Nephron (organoid): Measurements from ENCODE around the gene TXNDC17.
"Not testable (repeated sequence)": the region's sequence is repeated elsewhere in the genome, so short reads cannot be mapped to it uniquely, and the experiment has no call there.

Experiments used
- H3K27ac Mint-ChIP-seq, 3 experiments: 2 replicates each; pipeline ENCODE4 v1.8.0; 2020; ENCODE audit warnings: mixed read lengths in 3 of 3, mild to moderate bottlenecking in 2 of 3, moderate library complexity in 1 of 3
- H3K27me3 Mint-ChIP-seq: 2 replicates; pipeline ENCODE4 v1.8.0; 2021; ENCODE audit warnings: low read depth, mild to moderate bottlenecking, moderate library complexity, mixed read lengths
- H3K36me3 Mint-ChIP-seq: 2 replicates; pipeline ENCODE4 v1.8.0; 2020; ENCODE audit warnings: low read depth, mixed read lengths
- H3K4me1 Mint-ChIP-seq: 2 replicates; pipeline ENCODE4 v1.8.0; 2020; ENCODE audit warnings: mixed read lengths
- H3K4me3 Mint-ChIP-seq, 3 experiments: 2 replicates each; pipeline ENCODE4 v1.8.0; 2020; ENCODE audit warnings: mild to moderate bottlenecking in 3 of 3, mixed read lengths in 3 of 3, moderate library complexity in 2 of 3
- H3K9me3 Mint-ChIP-seq: 2 replicates; pipeline ENCODE4 v1.8.0; 2020; ENCODE audit warnings: mixed read lengths
- CTCF ChIP-seq, 3 experiments: fragments of 200-600 bp; sonication (generic); IDR thresholded peaks; one replicate each; pipeline ENCODE4 v1.5.0; 2021; ENCODE audit warnings: antibody characterized with exemption in 3 of 3; ENCODE audit not compliant: unreplicated experiment in 3 of 3

The TXNDC17 gene

GRCh38 chr17:6640536-6641246 is at the start of gene TXNDC17, which contains the start of gene KIAA0753:
TSS of gene TXNDC17 (plus strand) at chr17:6641060. CDS start at chr17:6641083, 23 bp downstream.
TSS of gene KIAA0753 (minus strand) at chr17:6640711. CDS start at chr17:6635103, 5,608 bp downstream.
- no peaks in the 10 kb centered on the region for H3K9me3 Mint-ChIP-seq
- peaks cover 15% of the 10 kb centered on the region for H3K36me3 Mint-ChIP-seq
- H3K4me1 Mint-ChIP-seq: peaks cover 26% of the 10 kb centered on the region
- peak within 1 kb of the TSS; percentile 95 to 98 (median 96) for H3K4me3 Mint-ChIP-seq
- H3K27ac Mint-ChIP-seq: peak within 1 kb of the TSS; percentile 99 to 100 (median 99)
- no peaks in the 10 kb centered on the region for H3K27me3 Mint-ChIP-seq
- no peak for TF ChIP-seq CTCF (IDR thresholded peaks at IDR 0.05; ENCODE audit: unreplicated experiment in 3 of 3)

GRCh38 chr17:6591599-6592158 is 49.2 kb upstream of the TXNDC17 start:
- H3K4me1 Mint-ChIP-seq: peaks cover 6% of the 10 kb centered on the region
- no peak overlapping the region for H3K4me3 Mint-ChIP-seq
- no peaks in the 10 kb centered on the region for H3K27me3 Mint-ChIP-seq
- H3K27ac Mint-ChIP-seq: peak overlapping the region; percentile 86 to 97 (median 93)
- no peak for TF ChIP-seq CTCF (IDR thresholded peaks at IDR 0.05; ENCODE audit: unreplicated experiment in 3 of 3)
- H3K36me3 Mint-ChIP-seq: peaks cover 83% of the 10 kb centered on the region
- no peaks in the 10 kb centered on the region for H3K9me3 Mint-ChIP-seq

- Mint-ChIP-seq H3K4me1 (peaks cover 6% of the 10 kb centered on the region), H3K27me3 (no peaks in the 10 kb centered on the region), H3K9me3 (no peaks in the 10 kb centered on the region), H3K27ac (peak overlapping the region; percentile 86 to 97 (median 93)), H3K36me3 (peaks cover 86% of the 10 kb centered on the region), H3K4me3 (no peak overlapping the region)
- no peak for TF ChIP-seq CTCF (IDR thresholded peaks at IDR 0.05; ENCODE audit: unreplicated experiment in 3 of 3)
Measured at GRCh38 chr17:6592173-6592572, 48.7 kb upstream of the TXNDC17 start.

- not testable (repeated sequence) for H3K27ac Mint-ChIP-seq, H3K9me3 Mint-ChIP-seq, H3K27me3 Mint-ChIP-seq, H3K4me3 Mint-ChIP-seq, H3K4me1 Mint-ChIP-seq
- H3K36me3 Mint-ChIP-seq: peaks cover 78% of the 10 kb centered on the region
Measured at GRCh38 chr17:6593371-6593770, 47.5 kb upstream of the TXNDC17 start.

- no peak overlapping the region for H3K27ac Mint-ChIP-seq
- H3K4me1 Mint-ChIP-seq: peaks cover 12% of the 10 kb centered on the region
- TF ChIP-seq CTCF (IDR thresholded peaks at IDR 0.05; ENCODE audit: unreplicated experiment in 3 of 3): no peak
- H3K4me3 Mint-ChIP-seq: no peak overlapping the region
- H3K9me3 Mint-ChIP-seq: no peaks in the 10 kb centered on the region
- no peaks in the 10 kb centered on the region for H3K27me3 Mint-ChIP-seq
- peaks cover 79% of the 10 kb centered on the region for H3K36me3 Mint-ChIP-seq
Measured at GRCh38 chr17:6596081-6596480, 44.8 kb upstream of the TXNDC17 start.

- Mint-ChIP-seq H3K36me3 (peaks cover 77% of the 10 kb centered on the region), H3K9me3 (no peaks in the 10 kb centered on the region), H3K27me3 (no peaks in the 10 kb centered on the region), H3K27ac (no peak overlapping the region), H3K4me3 (no peak overlapping the region), H3K4me1 (peaks cover 12% of the 10 kb centered on the region)
- no peak for TF ChIP-seq CTCF (IDR thresholded peaks at IDR 0.05; ENCODE audit: unreplicated experiment in 3 of 3)
Measured at GRCh38 chr17:6596511-6596910, 44.3 kb upstream of the TXNDC17 start.
